Measurements from ENCODE around the gene CLSTN2. TPM values are rescaled to one million over a fixed set of nuclear protein-coding genes. Genes with fewer than 3 reads are reported as not detected.

The CLSTN2 gene
- total and polyA plus RNA-seq, 2 of the 13 experiments (the other 11 are each of a cell fraction or from before 2014, with no cell fraction given): not detected

DNA sequence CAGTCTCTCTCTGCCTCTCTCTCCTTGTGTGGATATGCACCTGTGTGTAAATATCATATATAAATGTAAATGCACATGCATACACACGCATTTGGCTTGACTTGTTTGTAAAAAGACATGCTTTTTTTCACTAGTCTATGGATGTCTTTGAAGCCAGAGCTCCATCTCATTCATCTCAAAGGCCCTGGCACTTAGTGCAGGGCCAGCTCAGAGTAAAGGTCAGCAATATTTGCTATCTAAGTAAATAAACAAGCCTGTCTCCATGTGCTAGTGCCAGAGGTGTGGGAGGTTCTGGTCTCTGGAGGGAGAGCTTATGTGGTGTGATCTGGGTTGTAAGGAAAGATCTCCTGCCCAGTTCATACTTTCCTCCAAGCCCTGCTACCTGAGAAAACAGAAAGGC, 5.6 kb downstream of the CLSTN2 start (continued):
- TF ChIP-seq, protein P1, sequence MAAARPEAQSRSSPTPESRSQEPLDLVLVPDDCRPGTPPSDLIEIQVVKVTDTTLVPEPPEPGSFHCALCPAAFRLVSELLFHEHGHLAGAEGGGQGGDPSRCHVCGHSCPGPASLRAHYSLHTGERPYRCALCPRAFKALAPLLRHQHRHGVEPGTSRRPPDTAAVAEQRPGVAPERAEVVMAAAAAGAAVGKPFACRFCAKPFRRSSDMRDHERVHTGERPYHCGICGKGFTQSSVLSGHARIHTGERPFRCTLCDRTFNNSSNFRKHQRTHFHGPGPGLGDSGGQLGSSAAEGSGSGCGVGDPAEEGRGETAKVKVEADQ (CRISPR knock-in tag; IDR thresholded peaks at IDR 0.05; ENCODE audit: borderline replicate concordance): no peak
- TF ChIP-seq, protein P2, sequence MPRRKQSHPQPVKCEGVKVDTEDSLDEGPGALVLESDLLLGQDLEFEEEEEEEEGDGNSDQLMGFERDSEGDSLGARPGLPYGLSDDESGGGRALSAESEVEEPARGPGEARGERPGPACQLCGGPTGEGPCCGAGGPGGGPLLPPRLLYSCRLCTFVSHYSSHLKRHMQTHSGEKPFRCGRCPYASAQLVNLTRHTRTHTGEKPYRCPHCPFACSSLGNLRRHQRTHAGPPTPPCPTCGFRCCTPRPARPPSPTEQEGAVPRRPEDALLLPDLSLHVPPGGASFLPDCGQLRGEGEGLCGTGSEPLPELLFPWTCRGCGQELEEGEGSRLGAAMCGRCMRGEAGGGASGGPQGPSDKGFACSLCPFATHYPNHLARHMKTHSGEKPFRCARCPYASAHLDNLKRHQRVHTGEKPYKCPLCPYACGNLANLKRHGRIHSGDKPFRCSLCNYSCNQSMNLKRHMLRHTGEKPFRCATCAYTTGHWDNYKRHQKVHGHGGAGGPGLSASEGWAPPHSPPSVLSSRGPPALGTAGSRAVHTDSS (CRISPR knock-in tag; conservative IDR thresholded peaks at IDR 0.05): no peak
- TF ChIP-seq ZNF569 (CRISPR knock-in tag; IDR thresholded peaks at IDR 0.05; ENCODE audit: borderline replicate concordance) (no peak), HNF4A (CRISPR knock-in tag; IDR thresholded peaks at IDR 0.05) (peak; percentile 46), TCF7 (IDR thresholded peaks at IDR 0.05; ENCODE audit: low read depth) (peak; percentile 50), TBX3 (IDR thresholded peaks at IDR 0.05; ENCODE audit: borderline replicate concordance) (peak; percentile 42; the same call in 1 of the 2 replicates), EHMT2 (IDR thresholded peaks at IDR 0.05; ENCODE audit: borderline replicate concordance, low read depth, low read length) (no peak), FOXA3 (CRISPR knock-in tag; IDR thresholded peaks at IDR 0.05) (peak; percentile 46), MXI1 (IDR thresholded peaks at IDR 0.05; ENCODE audit: borderline replicate concordance, low read depth, low read length) (0 out of 3 replicates have a peak, but pooled peaks have one; percentile 19), MAFK (conservative IDR thresholded peaks at IDR 0.05 in 1 of 2, IDR thresholded peaks at IDR 0.05 in 1 of 2; ENCODE audit: low read length in 2 of 2) (peak in 1 of 2 experiments; percentile 56; a peak in 2 of 4 replicates), POLR2A (IDR thresholded peaks at IDR 0.05; ENCODE audit: insufficient read depth in 1 of 2, low read depth in 2 of 2, low read length in 2 of 2) (no peak), SALL1 (CRISPR knock-in tag; IDR thresholded peaks at IDR 0.05) (peak; percentile 47; the same call in 1 of the 2 replicates), HMG20A (CRISPR knock-in tag; IDR thresholded peaks at IDR 0.05; ENCODE audit: borderline replicate concordance) (0 out of 2 replicates have a peak, but pooled peaks have one; percentile 15), SOX13 (IDR thresholded peaks at IDR 0.05) (no peak), SOX13 (CRISPR knock-in tag; conservative IDR thresholded peaks at IDR 0.05 in 1 of 2, IDR thresholded peaks at IDR 0.05 in 1 of 2) (peak in 1 of 2 experiments; percentile 20; a peak in 1 of 4 replicates), NR2F1 (CRISPR knock-in tag; IDR thresholded peaks at IDR 0.05) (peak; percentile 13 to 83; a peak in 3 of 4 replicates), ZNF367 (CRISPR knock-in tag; IDR thresholded peaks at IDR 0.05; ENCODE audit: borderline replicate concordance) (no peak)
- TF ChIP-seq, protein P3, sequence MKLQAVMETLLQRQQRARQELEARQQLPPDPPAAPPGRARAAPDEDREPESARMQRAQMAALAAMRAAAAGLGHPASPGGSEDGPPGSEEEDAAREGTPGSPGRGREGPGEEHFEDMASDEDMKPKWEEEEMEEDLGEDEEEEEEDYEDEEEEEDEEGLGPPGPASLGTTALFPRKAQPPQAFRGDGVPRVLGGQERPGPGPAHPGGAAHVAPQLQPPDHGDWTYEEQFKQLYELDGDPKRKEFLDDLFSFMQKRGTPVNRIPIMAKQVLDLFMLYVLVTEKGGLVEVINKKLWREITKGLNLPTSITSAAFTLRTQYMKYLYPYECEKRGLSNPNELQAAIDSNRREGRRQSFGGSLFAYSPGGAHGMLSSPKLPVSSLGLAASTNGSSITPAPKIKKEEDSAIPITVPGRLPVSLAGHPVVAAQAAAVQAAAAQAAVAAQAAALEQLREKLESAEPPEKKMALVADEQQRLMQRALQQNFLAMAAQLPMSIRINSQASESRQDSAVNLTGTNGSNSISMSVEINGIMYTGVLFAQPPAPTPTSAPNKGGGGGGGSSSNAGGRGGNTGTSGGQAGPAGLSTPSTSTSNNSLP (IDR thresholded peaks at IDR 0.05; ENCODE audit: low read depth, low read length): 0 out of 2 replicates have a peak, but pooled peaks have one; percentile 30
- TF ChIP-seq, protein P4, sequence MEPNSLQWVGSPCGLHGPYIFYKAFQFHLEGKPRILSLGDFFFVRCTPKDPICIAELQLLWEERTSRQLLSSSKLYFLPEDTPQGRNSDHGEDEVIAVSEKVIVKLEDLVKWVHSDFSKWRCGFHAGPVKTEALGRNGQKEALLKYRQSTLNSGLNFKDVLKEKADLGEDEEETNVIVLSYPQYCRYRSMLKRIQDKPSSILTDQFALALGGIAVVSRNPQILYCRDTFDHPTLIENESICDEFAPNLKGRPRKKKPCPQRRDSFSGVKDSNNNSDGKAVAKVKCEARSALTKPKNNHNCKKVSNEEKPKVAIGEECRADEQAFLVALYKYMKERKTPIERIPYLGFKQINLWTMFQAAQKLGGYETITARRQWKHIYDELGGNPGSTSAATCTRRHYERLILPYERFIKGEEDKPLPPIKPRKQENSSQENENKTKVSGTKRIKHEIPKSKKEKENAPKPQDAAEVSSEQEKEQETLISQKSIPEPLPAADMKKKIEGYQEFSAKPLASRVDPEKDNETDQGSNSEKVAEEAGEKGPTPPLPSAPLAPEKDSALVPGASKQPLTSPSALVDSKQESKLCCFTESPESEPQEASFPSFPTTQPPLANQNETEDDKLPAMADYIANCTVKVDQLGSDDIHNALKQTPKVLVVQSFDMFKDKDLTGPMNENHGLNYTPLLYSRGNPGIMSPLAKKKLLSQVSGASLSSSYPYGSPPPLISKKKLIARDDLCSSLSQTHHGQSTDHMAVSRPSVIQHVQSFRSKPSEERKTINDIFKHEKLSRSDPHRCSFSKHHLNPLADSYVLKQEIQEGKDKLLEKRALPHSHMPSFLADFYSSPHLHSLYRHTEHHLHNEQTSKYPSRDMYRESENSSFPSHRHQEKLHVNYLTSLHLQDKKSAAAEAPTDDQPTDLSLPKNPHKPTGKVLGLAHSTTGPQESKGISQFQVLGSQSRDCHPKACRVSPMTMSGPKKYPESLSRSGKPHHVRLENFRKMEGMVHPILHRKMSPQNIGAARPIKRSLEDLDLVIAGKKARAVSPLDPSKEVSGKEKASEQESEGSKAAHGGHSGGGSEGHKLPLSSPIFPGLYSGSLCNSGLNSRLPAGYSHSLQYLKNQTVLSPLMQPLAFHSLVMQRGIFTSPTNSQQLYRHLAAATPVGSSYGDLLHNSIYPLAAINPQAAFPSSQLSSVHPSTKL (CRISPR knock-in tag; IDR thresholded peaks at IDR 0.05): peak; percentile 30; the same call in 1 of the 2 replicates
- TF ChIP-seq, protein P5, sequence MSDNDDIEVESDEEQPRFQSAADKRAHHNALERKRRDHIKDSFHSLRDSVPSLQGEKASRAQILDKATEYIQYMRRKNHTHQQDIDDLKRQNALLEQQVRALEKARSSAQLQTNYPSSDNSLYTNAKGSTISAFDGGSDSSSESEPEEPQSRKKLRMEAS (IDR thresholded peaks at IDR 0.05): peak; percentile 27; the same call in 1 of the 2 replicates
